Measurements from ENCODE around the gene HNRNPCL4. TPM values are rescaled to one million over a fixed set of nuclear protein-coding genes. Genes with fewer than 3 reads are reported as not detected.

Gene HNRNPCL4
- not detected in 2 replicates for total RNA-seq

DNA sequence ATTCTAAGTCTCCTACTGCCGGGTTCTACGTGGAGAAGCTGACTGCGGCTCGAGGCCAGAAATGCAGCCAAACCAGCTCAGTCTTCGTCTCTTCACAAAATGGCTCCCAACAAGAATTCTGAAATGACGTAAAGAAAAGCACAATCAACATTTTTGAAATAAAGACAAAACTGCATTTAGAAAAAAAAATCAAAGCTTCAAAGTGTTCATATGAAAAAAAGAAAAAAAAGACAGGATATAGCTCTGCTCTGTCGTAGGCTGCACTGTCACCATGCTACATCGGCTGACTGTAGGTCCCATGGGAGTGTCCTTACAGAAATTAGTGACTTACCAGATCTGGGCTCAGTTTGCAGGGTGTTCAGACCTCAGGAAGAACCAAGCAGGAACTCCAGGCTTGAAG is at the start of gene HNRNPCL4:
Gene HNRNPCL4, minus strand, starts transcription at position 101 of the 400 bp plus-strand sequence. CDS start 164 bp downstream, outside the sequence.

DNA sequence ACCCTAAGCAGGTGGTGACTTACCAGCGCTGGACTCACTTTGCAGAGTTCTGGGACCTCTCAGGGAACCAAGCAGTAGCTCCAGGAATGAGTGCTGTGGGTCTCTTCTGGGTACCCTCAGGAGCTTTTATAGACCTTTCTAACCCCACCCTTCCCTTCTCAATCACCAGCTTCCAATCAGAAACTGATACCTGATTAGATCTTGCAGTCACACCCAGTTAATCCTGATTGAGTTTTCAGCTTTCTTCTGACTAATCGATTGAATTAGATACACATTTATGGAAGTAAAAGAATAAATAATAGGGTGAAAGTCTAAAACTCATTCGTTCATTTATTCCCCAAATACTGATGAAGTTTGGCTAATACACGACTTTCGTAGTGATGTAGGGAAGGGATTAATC is 35.9 kb upstream of the HNRNPCL4 start, which contains the start of gene PRAMEF13:
Gene PRAMEF13, minus strand, starts transcription at position 101 of the 400 bp plus-strand sequence. CDS start 1,820 bp downstream, outside the sequence.

DNA sequence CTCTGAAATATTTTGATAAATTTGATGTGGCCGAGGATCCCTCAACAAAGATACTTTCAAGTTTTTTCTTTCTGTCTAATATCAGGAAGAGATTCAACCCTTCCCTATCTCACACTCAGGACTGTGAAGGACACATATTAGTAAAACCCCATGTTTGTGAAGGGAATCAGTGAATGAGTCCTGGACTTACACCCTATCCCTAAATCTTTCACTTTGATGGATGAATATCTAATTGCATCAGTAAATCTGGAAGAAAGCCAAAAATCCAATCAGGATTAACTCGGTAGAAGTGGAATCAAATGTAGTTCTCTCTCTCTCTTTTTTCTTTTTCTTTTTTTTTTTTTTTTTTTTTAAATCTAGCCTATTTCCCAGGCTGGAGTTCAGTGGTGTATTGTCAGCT is 6.1 kb upstream of the HNRNPCL4 start, which contains the start of gene PRAMEF9:
Gene PRAMEF9, plus strand, starts transcription at position 301 of the 400 bp plus-strand sequence. CDS start 3,433 bp downstream, outside the sequence.

DNA sequence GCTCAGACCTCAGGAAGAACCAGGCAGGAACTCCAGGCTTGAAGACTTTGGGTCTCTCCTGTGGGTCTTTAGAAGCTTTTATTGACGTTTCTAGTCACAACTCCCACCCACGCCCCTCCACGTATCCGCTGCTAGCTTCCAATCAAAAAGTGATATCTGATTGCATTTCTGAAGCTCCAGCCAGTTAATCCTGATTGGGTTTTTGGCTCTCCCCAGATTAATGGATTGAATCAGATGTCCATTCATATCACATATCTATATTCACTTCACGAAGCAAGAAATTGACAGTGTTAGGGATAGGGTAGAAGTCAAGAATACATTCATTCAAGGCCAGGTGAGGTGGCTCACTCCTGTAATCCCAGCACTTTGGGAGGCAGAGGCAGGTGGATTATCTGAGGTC is 9.5 kb downstream of the HNRNPCL4 start, which contains the start of gene PRAMEF26:
Gene PRAMEF26, minus strand, starts transcription at position 101 of the 400 bp plus-strand sequence. CDS start 2,914 bp downstream, outside the sequence.

DNA sequence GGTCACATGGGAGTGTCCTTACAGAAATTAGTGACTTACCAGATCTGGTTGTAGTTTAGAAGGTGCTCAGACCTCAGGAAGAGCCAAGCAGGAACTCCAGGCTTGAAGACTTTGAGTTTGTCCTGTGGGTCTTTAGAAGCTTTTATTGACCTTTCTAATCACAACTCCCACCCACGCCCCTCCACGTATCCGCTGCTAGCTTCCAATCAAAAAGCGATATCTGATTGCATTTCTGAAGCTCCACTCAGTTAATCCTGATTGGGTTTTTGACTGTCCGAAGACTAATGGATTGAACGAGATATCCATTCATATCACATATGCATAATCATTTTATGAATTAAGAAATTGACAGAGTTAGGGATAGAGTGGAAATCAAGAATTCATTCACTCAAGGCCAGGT is 48.7 kb downstream of the HNRNPCL4 start, which contains the start of gene HNRNPCL2:
Gene HNRNPCL2, minus strand, starts transcription at position 101 of the 400 bp plus-strand sequence. CDS start 454 bp downstream, outside the sequence.

Other genes with a start within 250 kb of the HNRNPCL4 start
- not detected in 2 replicates for gene PRAMEF7, start 249.0 kb downstream of the HNRNPCL4 start, total RNA-seq
- not detected in 2 replicates for gene PRAMEF6, start 218.1 kb downstream of the HNRNPCL4 start, total RNA-seq
- gene PRAMEF27, start 109.1 kb downstream of the HNRNPCL4 start, total RNA-seq = not detected in 2 replicates
- gene HNRNPCL3, start 104.9 kb downstream of the HNRNPCL4 start, total RNA-seq = not detected in 2 replicates
- not detected in 2 replicates for gene PRAMEF25, start 94.9 kb downstream of the HNRNPCL4 start, total RNA-seq
- not detected in 2 replicates for gene HNRNPCL2, start 48.8 kb downstream of the HNRNPCL4 start, total RNA-seq
- not detected in 2 replicates for gene PRAMEF26, start 9.6 kb downstream of the HNRNPCL4 start, total RNA-seq
- gene PRAMEF9, start 6.2 kb upstream of the HNRNPCL4 start, total RNA-seq = not detected in 2 replicates
- gene PRAMEF13, start 35.8 kb upstream of the HNRNPCL4 start, total RNA-seq = not detected in 2 replicates
- gene PRAMEF18, start 60.5 kb upstream of the HNRNPCL4 start, total RNA-seq = not detected in 2 replicates
- not detected in 2 replicates for gene PRAMEF5, start 88.6 kb upstream of the HNRNPCL4 start, total RNA-seq
- gene PRAMEF8, start 119.5 kb upstream of the HNRNPCL4 start, total RNA-seq = not detected in 2 replicates
- gene PRAMEF33, start 137.9 kb upstream of the HNRNPCL4 start, total RNA-seq = not detected in 2 replicates
- not detected in 2 replicates for gene PRAMEF15, start 149.9 kb upstream of the HNRNPCL4 start, total RNA-seq
- gene PRAMEF14, start 181.5 kb upstream of the HNRNPCL4 start, total RNA-seq = not detected in 2 replicates
- gene PRAMEF19, start 206.3 kb upstream of the HNRNPCL4 start, total RNA-seq = not detected in 2 replicates
- not detected in 2 replicates for gene PRAMEF17, start 224.0 kb upstream of the HNRNPCL4 start, total RNA-seq
- gene PRAMEF20, start 244.8 kb upstream of the HNRNPCL4 start, total RNA-seq = not detected in 2 replicates